Activated B cell treated with CpG ODN at 0.5 μM for 24 hours (primary cell): ENCODE results near the gene HERPUD1. TPM values are rescaled to one million over a fixed set of nuclear protein-coding genes. Genes with fewer than 3 reads are reported as not detected.

ENCODE experiments used
- ATAC-seq: fragments of 200-7000 bp; cut with Tn5 transposase; one replicate; pipeline ENCODE4 v1.10.0; 2021; ENCODE audit warnings: low read depth, mild to moderate bottlenecking, moderate library complexity
- CTCF ChIA-PET: fragments of 350-600 bp; sonication (Branson Sonifier 250); formaldehyde crosslinking; loops from one replicate; lab custom pipeline; 2021; ENCODE audit warnings: antibody characterized with exemption; lab: Charles Lee
- POLR2A ChIA-PET: fragments of 350-600 bp; sonication (Branson Sonifier 250); formaldehyde crosslinking; loops from one replicate; lab custom pipeline; 2021; ENCODE audit warnings: antibody characterized with exemption; lab: Charles Lee
- DNase-seq: peaks from one replicate; pipeline ENCODE4 v3.0.0; 2022
- H3K27ac Mint-ChIP-seq: one replicate; pipeline ENCODE4 v1.8.0; 2020; ENCODE audit warnings: mixed read lengths
- H3K27me3 Mint-ChIP-seq: one replicate; pipeline ENCODE4 v1.8.0; 2021; ENCODE audit warnings: mixed read lengths
- H3K36me3 Mint-ChIP-seq: one replicate; pipeline ENCODE4 v1.8.0; 2021; ENCODE audit warnings: low read depth, mixed read lengths
- H3K4me1 Mint-ChIP-seq: one replicate; pipeline ENCODE4 v1.8.0; 2021; ENCODE audit warnings: mixed read lengths
- H3K4me3 Mint-ChIP-seq: one replicate; pipeline ENCODE4 v1.8.0; 2020; ENCODE audit warnings: mild to moderate bottlenecking, mixed read lengths
- H3K9me3 Mint-ChIP-seq: one replicate; pipeline ENCODE4 v1.8.0; 2020; ENCODE audit warnings: mixed read lengths
- CTCF ChIP-seq: fragments of 200-600 bp; IDR thresholded peaks from one replicate; pipeline ENCODE4 v1.8.0; 2022; ENCODE audit warnings: antibody characterized with exemption, mild to moderate bottlenecking
- intact Hi-C: fragments of 100-400 bp; cut with micrococcal nuclease; formaldehyde crosslinking; loops from one replicate; pipeline ENCODE4 v1.15.1; 2024
- total RNA-seq: library from RNA; stranded (reverse); gene quantifications from 2 replicates; pipeline ENCODE4 v1.2.3, GENCODE V29; 2022

Gene HERPUD1
- total RNA-seq, 1 donor from 2014 or later, result 820 TPM

DNA sequence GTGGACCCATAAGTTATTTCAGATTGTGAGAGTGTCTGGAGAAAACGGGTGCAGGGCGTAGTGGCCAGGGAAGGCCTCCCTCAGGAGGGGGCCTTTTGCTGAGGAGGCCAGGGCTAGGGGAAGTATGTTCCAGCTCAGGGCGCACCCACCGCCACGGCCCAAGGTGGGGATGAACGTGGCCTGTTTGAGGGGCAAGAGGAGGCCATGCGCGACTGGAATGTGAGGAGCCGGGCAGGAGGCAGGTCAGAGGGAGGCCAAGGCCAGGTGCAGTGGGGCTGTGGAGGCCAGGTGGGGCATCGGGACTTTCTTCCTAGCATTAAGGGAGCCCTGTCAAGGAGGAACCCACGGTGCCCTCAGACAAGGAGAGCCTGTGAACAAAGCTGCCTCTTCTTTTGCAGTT, 40.3 kb upstream of the HERPUD1 start:
- no peaks in the 10 kb centered on the region for H3K36me3 Mint-ChIP-seq
- intact Hi-C loops, result no loop called here
- ATAC-seq, result no peak
- CTCF ChIA-PET, result no interaction called here
- H3K27me3 Mint-ChIP-seq, result no peaks in the 10 kb centered on the region
- DNase-seq, result no peak
- H3K9me3 Mint-ChIP-seq, result no peaks in the 10 kb centered on the region
- POLR2A ChIA-PET, result interaction anchor here (0.7 to 0.8 kb wide), 2 partner anchors 25 to 52 kb away, joined by 3 to 7 read pairs; no protein-coding TSS in a partner anchor
- TF ChIP-seq CTCF, result no peak
- no peak overlapping the region for H3K27ac Mint-ChIP-seq
- H3K4me3 Mint-ChIP-seq, result no peak overlapping the region
- H3K4me1 Mint-ChIP-seq, result peaks cover 16% of the 10 kb centered on the region

DNA sequence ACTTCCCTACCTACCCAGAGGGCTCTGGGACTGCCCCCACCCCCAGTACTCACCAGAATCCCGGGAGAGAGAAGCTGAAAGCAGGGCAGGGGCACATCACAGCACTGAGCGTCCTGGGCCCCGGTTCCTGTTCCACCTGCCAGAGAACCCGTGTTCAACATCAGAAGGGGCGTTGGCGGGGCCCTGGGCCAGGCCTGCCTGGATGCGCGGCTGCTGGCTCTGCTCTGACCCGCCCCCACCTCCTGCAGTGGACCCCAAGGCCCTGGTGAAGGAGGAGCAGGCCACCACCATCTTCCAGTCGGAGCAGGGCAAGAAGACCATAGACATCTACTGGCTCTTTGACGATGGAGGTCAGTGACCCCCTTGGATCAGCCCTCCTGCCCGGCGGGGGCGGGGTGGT, 39.2 kb upstream of the HERPUD1 start:
- TF ChIP-seq CTCF, result no peak
- ChIA-PET CTCF (interaction anchor here (1.3 kb wide), 1 partner anchor 17 kb away, joined by 3 read pairs; no protein-coding TSS in a partner anchor), POLR2A (interaction anchor here (0.7 to 2.0 kb wide), 3 partner anchors 11 to 39 kb away, joined by 3 to 4 read pairs (median 3); no protein-coding TSS in a partner anchor)
- no peaks in the 10 kb centered on the region for H3K27me3 Mint-ChIP-seq
- intact Hi-C loops, result no loop called here
- no peak for DNase-seq
- H3K4me3 Mint-ChIP-seq, result no peak overlapping the region
- ATAC-seq, result no peak
- no peaks in the 10 kb centered on the region for H3K9me3 Mint-ChIP-seq
- no peak overlapping the region for H3K27ac Mint-ChIP-seq
- H3K4me1 Mint-ChIP-seq, result peaks cover 21% of the 10 kb centered on the region
- H3K36me3 Mint-ChIP-seq, result no peaks in the 10 kb centered on the region

GRCh38 chr16:56894331-56894917, 37.5 kb upstream of the HERPUD1 start:
- intact Hi-C loops, result no loop called here
- H3K27ac Mint-ChIP-seq, result no peak overlapping the region
- ChIA-PET POLR2A (interaction anchor here (2.0 kb wide), 1 partner anchor 37 kb away, joined by 4 read pairs; no protein-coding TSS in a partner anchor), CTCF (interaction anchor here (1.0 to 1.3 kb wide), 2 partner anchors 15 to 17 kb away, joined by 3 read pairs; no protein-coding TSS in a partner anchor)
- no peaks in the 10 kb centered on the region for H3K36me3 Mint-ChIP-seq
- DNase-seq (no peak), ATAC-seq (no peak)
- TF ChIP-seq CTCF, result no peak
- no peak overlapping the region for H3K4me3 Mint-ChIP-seq
- no peaks in the 10 kb centered on the region for H3K9me3 Mint-ChIP-seq
- H3K4me1 Mint-ChIP-seq, result peaks cover 20% of the 10 kb centered on the region
- no peaks in the 10 kb centered on the region for H3K27me3 Mint-ChIP-seq

GRCh38 chr16:56895813-56896212, 36.1 kb upstream of the HERPUD1 start:
- Mint-ChIP-seq H3K36me3 (no peaks in the 10 kb centered on the region), H3K27ac (no peak overlapping the region), H3K4me1 (peaks cover 28% of the 10 kb centered on the region), H3K27me3 (no peaks in the 10 kb centered on the region), H3K9me3 (no peaks in the 10 kb centered on the region), H3K4me3 (no peak overlapping the region)
- ChIA-PET CTCF (interaction anchor here (1.0 kb wide), 1 partner anchor 15 kb away, joined by 3 read pairs; no protein-coding TSS in a partner anchor), POLR2A (interaction anchor here (1.5 kb wide), 1 partner anchor 38 kb away, joined by 3 read pairs; no protein-coding TSS in a partner anchor)
- intact Hi-C loops, result no loop called here
- TF ChIP-seq CTCF, result no peak
- no peak for DNase-seq
- no peak for ATAC-seq

- intact Hi-C loops, result no loop called here
- Mint-ChIP-seq H3K27ac (no peak overlapping the region), H3K4me1 (peaks cover 28% of the 10 kb centered on the region), H3K9me3 (no peaks in the 10 kb centered on the region), H3K4me3 (no peak overlapping the region), H3K36me3 (no peaks in the 10 kb centered on the region), H3K27me3 (no peaks in the 10 kb centered on the region)
- ChIA-PET CTCF (no interaction called here), POLR2A (interaction anchor here (0.8 to 1.5 kb wide), 3 partner anchors 13 to 38 kb away, joined by 3 to 4 read pairs (median 3); partner anchors contain the start of gene HERPUD1)
- DNase-seq (no peak), ATAC-seq (no peak)
- TF ChIP-seq CTCF, result no peak
These were observed 35.7 kb upstream of the HERPUD1 start for GRCh38 chr16:56896244-56896643.
